ENCODE measurements around the gene AP1AR.

Gene AP1AR

DNA sequence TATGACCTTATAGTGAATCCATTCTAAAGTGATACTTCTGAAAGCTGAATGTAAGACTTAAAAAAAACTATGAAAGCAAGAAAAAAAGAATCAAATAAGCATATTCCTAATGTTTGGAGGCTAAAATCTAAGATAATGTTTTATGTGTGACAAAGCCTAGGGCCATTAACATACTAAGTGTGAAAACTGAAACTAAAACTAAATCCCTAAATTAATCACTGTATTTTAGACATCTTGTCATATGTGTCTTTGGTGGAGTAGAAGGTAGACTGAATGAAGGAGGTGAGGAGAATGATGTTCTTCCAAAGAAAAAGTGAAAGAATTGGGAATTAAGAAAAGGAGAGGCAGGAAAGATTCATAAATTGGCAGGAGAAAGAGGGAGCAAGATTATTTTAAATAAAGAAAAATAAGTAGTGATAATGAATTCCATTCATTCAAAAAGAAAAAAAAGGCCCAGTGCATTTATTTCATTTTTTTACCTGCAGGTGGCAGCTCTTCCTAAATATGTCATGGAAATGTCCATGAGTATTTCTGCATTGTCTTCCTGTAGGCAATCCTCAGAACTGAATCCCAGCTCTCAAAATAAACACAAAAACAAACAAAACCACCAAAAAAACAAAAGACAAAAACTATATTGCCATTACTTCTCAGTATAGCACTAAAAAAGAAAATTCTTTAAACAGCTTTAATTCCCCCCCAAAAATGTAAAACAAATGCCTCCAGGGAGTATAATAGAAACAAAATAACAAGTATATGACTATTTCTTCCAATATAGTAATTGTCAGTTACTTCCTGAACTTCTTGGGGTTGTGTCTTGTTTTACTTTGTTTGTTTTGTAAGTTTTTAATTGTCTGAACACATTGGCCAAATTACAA is 17.0 kb upstream of the AP1AR start:
- H3K36me3 ChIP-seq = no peaks in the 10 kb centered on the region
- no peak overlapping the region for H3K9ac ChIP-seq
- H3K4me1 ChIP-seq = no peaks in the 10 kb centered on the region; a peak in 1 of 20 replicates
- H3K27me3 ChIP-seq = no peaks in the 10 kb centered on the region
- H3K9me3 ChIP-seq (replicated peaks in 1 of 11) = 0 out of 22 replicates have a peak, but pooled peaks cover 0 to 3% (median 0%) of the 10 kb centered on the region in 11 experiments
- H3K27ac ChIP-seq = no peak overlapping the region
- H3K4me3 ChIP-seq = no peak overlapping the region
- H4K20me1 ChIP-seq = no peaks in the 10 kb centered on the region
- TF ChIP-seq Cebpa-rat (IDR thresholded peaks at IDR 0.05) = no peak
- no peak overlapping the region for H3K4me2 ChIP-seq

DNA sequence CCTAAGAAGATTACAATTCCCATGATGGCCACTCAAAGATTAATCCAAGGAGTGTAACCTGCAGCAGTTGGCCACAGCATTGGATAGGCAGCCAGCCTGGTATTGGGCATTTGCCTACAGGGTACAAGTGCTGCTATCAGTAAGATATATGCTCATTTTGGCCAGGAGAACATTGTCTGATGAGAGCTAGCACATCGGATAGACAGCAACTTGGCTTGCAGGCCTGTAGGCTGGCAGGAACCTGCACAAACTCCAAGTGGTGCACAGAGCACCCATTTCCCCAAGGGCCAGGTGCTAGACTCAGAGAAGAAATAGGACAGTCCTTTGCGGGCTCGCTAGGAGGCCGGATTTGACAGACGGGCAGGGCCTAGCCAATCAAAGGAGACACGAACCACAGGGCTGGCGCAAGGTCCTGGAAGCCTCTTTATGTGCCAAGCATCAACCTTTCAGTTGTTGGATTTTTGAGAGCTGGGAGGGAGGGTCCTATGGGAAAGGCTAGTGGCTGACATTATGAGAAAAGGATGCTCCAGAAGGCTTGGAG is 11.7 kb upstream of the AP1AR start:
- no peaks in the 10 kb centered on the region; a peak in 1 of 20 replicates for H3K4me1 ChIP-seq
- H3K9ac ChIP-seq = no peak overlapping the region
- TF ChIP-seq Cebpa-rat (IDR thresholded peaks at IDR 0.05) = no peak
- H3K27ac ChIP-seq = no peak overlapping the region
- H3K27me3 ChIP-seq = no peaks in the 10 kb centered on the region
- H3K4me3 ChIP-seq = no peak overlapping the region
- no peaks in the 10 kb centered on the region for H3K36me3 ChIP-seq
- H4K20me1 ChIP-seq = no peaks in the 10 kb centered on the region
- peaks cover 14 to 26% (median 16%) of the 10 kb centered on the region in 11 experiments for H3K9me3 ChIP-seq (replicated peaks in 1 of 11)
- no peak overlapping the region for H3K4me2 ChIP-seq

DNA sequence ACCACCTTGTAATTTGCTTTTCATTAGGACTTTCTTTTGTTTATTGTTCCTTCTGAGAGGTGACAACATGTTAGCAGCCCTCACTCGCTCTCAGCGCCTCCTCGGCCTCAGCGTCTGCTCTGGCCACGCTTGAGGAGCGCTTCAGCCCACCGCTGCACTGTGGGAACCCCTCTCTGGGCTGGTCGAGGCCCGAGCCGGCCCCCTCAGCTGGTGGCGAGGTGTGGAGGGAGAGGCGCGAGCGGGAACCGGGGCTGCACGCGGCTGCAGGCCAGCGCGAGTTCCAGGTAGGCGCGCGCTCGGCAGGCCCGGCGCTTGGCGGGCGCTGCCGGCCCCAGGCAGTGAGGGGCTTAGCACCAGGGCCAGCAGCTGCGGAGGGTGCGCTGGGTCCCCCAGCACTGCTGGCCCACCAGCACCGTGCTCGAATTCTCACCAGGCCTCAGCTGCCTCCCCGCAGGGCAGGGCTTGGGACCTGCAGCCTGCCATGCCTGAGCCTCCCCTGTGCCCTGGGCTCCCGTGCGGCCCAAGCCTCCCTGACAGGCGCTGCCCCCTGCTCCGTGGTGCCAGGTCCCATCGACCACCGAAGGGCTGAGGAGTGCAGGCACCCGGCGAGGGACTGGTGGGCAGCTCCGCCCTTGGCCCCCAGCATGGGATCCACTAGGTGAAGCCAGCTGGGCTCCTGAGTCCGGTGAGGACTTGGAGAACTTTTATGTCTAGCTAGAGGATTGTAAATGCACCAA is 9.2 kb upstream of the AP1AR start:
- H3K4me1 ChIP-seq = no peaks in the 10 kb centered on the region; a peak in 1 of 20 replicates
- H3K9ac ChIP-seq = no peak overlapping the region
- H4K20me1 ChIP-seq = no peaks in the 10 kb centered on the region
- no peak overlapping the region for H3K4me3 ChIP-seq
- H3K4me2 ChIP-seq = no peak overlapping the region
- H3K27ac ChIP-seq = no peak overlapping the region
- peaks cover 14 to 26% (median 16%) of the 10 kb centered on the region in 11 experiments for H3K9me3 ChIP-seq (replicated peaks in 1 of 11)
- TF ChIP-seq Cebpa-rat (IDR thresholded peaks at IDR 0.05) = no peak
- no peaks in the 10 kb centered on the region for H3K36me3 ChIP-seq
- H3K27me3 ChIP-seq = no peaks in the 10 kb centered on the region

DNA sequence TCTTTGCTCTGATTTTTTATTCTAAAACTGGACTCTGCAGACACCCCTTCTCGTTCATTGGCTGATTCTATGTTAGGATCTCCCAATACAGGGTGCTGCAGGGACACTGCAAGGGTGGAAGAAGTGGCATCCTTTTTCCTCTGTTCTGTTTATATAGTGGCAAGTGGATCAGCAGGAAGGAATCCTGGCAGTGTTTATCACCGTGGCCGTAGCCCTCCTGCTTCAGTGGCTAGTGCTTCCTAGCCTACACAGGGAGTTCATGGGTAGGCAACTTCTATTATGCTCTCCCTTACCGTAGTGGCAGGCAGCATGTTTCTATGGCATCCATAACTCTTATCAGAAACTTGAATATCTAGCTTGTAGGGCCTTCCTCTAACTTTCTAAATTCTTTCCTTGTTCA is 6.4 kb upstream of the AP1AR start:
- H3K27me3 ChIP-seq = no peaks in the 10 kb centered on the region
- H3K9me3 ChIP-seq (replicated peaks in 1 of 11) = peaks cover 14 to 19% (median 15%) of the 10 kb centered on the region in 11 experiments
- no peaks in the 10 kb centered on the region for H4K20me1 ChIP-seq
- H3K9ac ChIP-seq = no peak overlapping the region
- H3K4me1 ChIP-seq = peaks cover 0 to 7% (median 3%) of the 10 kb centered on the region in 10 experiments; a peak in 13 of 20 replicates
- no peak overlapping the region for H3K4me3 ChIP-seq
- no peaks in the 10 kb centered on the region for H3K36me3 ChIP-seq
- H3K27ac ChIP-seq = no peak overlapping the region
- H3K4me2 ChIP-seq = no peak overlapping the region
- TF ChIP-seq Cebpa-rat (IDR thresholded peaks at IDR 0.05) = no peak

DNA sequence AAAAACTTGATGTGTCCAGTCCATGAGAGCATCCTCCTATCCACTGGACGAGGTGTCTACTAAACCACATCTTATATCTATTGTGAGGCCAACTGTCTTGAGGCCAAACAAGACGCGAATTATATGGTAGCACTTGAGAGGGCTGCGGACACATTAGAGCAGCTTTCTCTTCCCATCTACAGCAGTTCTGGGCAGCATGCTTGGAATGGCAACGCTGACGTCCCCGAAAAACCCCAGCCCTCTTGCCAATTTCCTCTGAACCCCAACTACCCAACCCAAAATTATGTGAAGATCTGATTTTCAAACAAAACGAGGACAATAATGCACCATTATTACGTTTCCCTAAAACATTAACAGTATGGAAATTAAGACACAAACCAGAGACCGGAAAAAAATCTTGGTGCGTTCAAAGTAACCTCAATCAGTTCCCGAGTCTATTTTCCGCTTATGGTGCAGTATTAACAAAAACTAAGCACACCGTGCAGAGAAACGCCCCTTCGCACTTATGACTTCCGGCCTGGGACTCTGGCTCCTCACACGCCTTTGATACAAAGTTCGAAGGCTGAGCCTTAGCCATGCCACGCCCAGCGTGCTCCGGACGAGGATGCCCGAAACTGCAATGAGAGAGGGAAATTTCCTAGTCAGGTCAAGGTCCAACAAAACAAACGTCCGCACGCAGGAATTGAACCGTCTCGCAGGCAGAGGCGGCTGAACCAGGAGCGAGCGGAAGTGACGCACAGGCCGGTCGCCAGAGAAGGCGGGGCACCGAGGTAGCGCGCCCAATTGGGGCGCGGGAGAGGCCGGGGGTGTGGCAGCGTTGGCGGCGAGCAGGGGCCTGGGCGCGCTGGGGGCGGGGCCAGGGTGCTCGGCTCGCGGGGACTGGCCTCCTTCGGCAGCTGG is 458 bp upstream of the AP1AR start:
- peaks cover 0 to 39% (median 20%) of the 10 kb centered on the region in 11 experiments; a peak in 16 of 22 replicates for H4K20me1 ChIP-seq
- peak overlapping the region; percentile 79 to 98 (median 93) for H3K27ac ChIP-seq
- peak overlapping the region; percentile 82 to 95 (median 91) for H3K4me2 ChIP-seq
- no peaks in the 10 kb centered on the region for H3K9me3 ChIP-seq (replicated peaks in 1 of 11)
- peak in 2 of 11 experiments; percentile 42 to 47; a peak in 2 of 22 replicates for TF ChIP-seq Cebpa-rat (IDR thresholded peaks at IDR 0.05)
- peaks cover 19 to 46% (median 37%) of the 10 kb centered on the region in 10 experiments for H3K4me1 ChIP-seq
- peak overlapping the region; percentile 75 to 93 (median 80) for H3K4me3 ChIP-seq
- H3K36me3 ChIP-seq = no peaks in the 10 kb centered on the region
- H3K9ac ChIP-seq = peak overlapping the region; percentile 86 to 98 (median 93)
- no peaks in the 10 kb centered on the region for H3K27me3 ChIP-seq

DNA sequence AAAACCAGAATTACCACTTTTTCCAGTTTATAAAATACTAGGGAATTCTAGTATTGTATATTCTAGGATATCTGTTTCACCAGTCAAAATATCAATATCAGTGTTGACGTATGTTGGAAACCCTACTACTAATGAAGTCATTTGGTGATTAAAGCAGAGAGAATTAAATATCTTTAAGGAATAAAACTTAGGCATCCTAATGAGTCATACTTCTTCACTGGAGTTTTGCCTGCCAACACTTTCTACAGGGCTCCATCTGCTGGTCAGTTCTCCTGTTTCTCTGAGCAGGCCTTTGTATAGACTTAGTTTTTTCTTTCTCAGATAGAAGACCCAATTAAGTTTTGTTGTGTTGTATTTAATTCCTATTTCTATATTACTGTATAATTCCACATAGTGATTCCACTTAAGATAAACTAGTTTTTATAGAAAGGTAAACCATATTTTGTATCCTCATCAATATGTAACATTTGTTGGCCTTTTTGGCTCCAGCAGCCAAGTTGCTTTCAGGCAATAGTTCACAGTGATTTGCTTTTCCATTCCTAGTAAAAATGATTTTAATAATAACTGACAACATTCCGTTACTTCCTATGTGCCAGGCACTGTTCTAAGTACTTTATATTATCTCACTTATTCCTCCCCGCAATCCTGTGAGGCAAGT is 3.5 kb downstream of the AP1AR start:
- Histone ChIP-seq H3K4me3 (no peak overlapping the region), H3K9ac (no peak overlapping the region; a peak in 1 of 22 replicates), H3K4me2 (peak overlapping the region in 8 of 11 experiments; percentile 82 to 93 (median 91); a peak in 10 of 22 replicates), H3K27ac (no peak overlapping the region), H3K9me3 (replicated peaks in 1 of 11) (no peaks in the 10 kb centered on the region), H3K27me3 (no peaks in the 10 kb centered on the region), H3K4me1 (peaks cover 19 to 43% (median 36%) of the 10 kb centered on the region in 10 experiments), H3K36me3 (peaks cover 0 to 27% (median 7%) of the 10 kb centered on the region in 11 experiments; a peak in 7 of 22 replicates), H4K20me1 (peaks cover 3 to 74% (median 40%) of the 10 kb centered on the region in 11 experiments; a peak in 17 of 22 replicates)
- TF ChIP-seq Cebpa-rat (IDR thresholded peaks at IDR 0.05) = no peak

DNA sequence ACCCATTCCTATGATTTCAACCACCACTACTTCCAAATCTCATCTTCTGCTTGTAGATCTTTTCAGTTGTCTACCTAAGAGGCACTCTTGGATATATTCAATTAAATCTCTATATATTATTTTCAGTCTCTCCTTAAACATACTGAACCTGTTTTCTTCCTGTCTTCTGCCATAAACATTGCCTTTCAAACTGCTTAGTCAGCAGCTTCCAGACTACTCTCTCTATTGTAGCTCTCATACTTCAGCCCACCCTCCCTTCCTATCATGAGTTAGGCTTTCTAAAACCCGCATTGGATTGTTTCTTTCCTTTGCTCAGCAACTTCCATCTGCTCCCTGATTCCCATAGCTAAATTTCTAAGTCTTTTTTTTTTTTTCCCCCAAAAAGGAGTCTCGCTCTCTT is 4.5 kb downstream of the AP1AR start:
- Histone ChIP-seq H3K4me1 (peaks cover 19 to 35% (median 27%) of the 10 kb centered on the region in 10 experiments), H3K9ac (peak overlapping the region in 2 of 11 experiments; percentile 6 to 9; a peak in 3 of 22 replicates), H3K27ac (no peak overlapping the region), H3K4me2 (no peak overlapping the region), H3K27me3 (no peaks in the 10 kb centered on the region), H3K36me3 (peaks cover 0 to 33% (median 7%) of the 10 kb centered on the region in 11 experiments; a peak in 8 of 22 replicates), H4K20me1 (peaks cover 3 to 83% (median 49%) of the 10 kb centered on the region in 11 experiments; a peak in 17 of 22 replicates), H3K9me3 (replicated peaks in 1 of 11) (no peaks in the 10 kb centered on the region), H3K4me3 (no peak overlapping the region)
- no peak for TF ChIP-seq Cebpa-rat (IDR thresholded peaks at IDR 0.05)

DNA sequence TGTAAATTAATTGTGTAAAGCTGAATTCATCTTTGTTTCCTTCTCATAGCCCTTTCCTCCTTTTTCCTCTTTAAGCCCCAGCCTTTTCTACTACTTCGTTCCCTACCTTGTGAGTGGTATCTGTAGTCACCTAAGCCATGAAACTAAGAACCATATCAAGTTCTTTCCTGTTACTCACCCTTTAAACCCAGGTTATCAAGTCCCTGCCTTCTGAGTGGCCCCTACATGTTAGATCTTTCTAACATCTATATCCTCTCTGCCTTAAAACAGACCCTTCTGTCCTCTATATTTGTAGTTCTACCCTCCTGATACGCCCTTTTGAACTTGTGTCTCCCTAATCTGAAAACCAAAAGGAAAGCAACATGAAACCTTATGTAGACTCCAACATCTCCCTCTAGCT is 7.2 kb downstream of the AP1AR start:
- peaks cover 3 to 90% (median 55%) of the 10 kb centered on the region in 11 experiments; a peak in 17 of 22 replicates for H4K20me1 ChIP-seq
- no peak overlapping the region for H3K27ac ChIP-seq
- H3K4me2 ChIP-seq = no peak overlapping the region
- no peak overlapping the region for H3K9ac ChIP-seq
- H3K4me1 ChIP-seq = peaks cover 5 to 24% (median 11%) of the 10 kb centered on the region in 10 experiments
- H3K4me3 ChIP-seq = no peak overlapping the region
- H3K9me3 ChIP-seq (replicated peaks in 1 of 11) = no peaks in the 10 kb centered on the region
- no peaks in the 10 kb centered on the region for H3K27me3 ChIP-seq
- TF ChIP-seq Cebpa-rat (IDR thresholded peaks at IDR 0.05) = no peak
- peaks cover 4 to 40% (median 15%) of the 10 kb centered on the region in 11 experiments; a peak in 11 of 22 replicates for H3K36me3 ChIP-seq

Measured in BLaER1 treated with 17β-estradiol and CSF1 and Interleukin-3, amounts not matched to agents 10 nM and 100 nM (cell line).